ENCODE measurements around the gene RBBP4.

DNA sequence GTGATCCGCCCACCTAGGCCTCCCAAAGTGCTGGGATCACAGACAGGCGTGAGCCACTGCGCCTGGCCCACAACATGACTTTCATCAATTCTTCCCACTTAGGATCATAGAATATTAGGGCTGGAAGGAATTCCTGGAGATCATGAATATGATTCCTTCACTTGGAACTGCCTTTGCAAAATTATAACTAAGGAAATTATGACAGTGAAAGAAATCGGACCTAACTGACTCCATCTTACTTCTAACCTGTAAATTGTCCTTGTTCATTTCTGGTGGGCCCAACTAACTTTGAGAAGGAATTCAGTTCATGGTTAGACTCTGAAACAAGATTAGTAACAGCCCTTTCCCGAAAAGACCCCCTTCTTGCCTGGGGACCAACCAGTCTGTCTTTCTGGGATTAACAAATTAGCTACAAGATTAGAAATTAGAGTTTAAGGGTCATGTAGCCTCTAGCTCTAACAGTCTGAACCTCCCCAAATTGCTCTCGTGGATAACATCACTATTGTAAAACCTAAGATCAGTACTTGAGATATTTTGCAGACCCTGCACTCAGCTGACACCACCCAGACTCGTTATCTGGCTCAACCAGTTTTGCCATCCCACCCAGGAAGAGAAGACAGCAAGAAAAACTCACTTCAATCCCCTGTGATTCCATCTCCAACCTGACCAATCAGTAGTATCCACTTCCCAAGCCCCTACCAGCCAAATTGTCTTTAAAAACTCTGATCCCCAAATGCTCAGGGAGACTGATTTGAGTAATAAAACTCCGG, 15.3 kb upstream of the RBBP4 start:
- TF ChIP-seq, protein P1, sequence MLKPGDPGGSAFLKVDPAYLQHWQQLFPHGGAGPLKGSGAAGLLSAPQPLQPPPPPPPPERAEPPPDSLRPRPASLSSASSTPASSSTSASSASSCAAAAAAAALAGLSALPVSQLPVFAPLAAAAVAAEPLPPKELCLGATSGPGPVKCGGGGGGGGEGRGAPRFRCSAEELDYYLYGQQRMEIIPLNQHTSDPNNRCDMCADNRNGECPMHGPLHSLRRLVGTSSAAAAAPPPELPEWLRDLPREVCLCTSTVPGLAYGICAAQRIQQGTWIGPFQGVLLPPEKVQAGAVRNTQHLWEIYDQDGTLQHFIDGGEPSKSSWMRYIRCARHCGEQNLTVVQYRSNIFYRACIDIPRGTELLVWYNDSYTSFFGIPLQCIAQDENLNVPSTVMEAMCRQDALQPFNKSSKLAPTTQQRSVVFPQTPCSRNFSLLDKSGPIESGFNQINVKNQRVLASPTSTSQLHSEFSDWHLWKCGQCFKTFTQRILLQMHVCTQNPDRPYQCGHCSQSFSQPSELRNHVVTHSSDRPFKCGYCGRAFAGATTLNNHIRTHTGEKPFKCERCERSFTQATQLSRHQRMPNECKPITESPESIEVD (tag by site-specific recombination; IDR thresholded peaks at IDR 0.05) = no peak
- TF ChIP-seq CTCF (tag by site-specific recombination; IDR thresholded peaks at IDR 0.05) (no peak), ZNF701 (tag by site-specific recombination; IDR thresholded peaks at IDR 0.05) (no peak), ZNF311 (tag by site-specific recombination; IDR thresholded peaks at IDR 0.05; ENCODE audit: borderline replicate concordance) (no peak), ZNF10 (tag by site-specific recombination; IDR thresholded peaks at IDR 0.05) (no peak), ZBTB1 (tag by site-specific recombination; IDR thresholded peaks at IDR 0.05) (no peak), ZNF362 (tag by site-specific recombination; IDR thresholded peaks at IDR 0.05) (no peak), ATF2 (tag by site-specific recombination; IDR thresholded peaks at IDR 0.05; ENCODE audit: low read depth) (no peak), TCF7L2 (IDR thresholded peaks at IDR 0.05; ENCODE audit: borderline replicate concordance, low read depth, low read length) (no peak), ZSCAN30 (tag by site-specific recombination; IDR thresholded peaks at IDR 0.05) (no peak)

Measured in HEK293 (cell line).